GM18507 (cell line): ENCODE results near the gene ZNF579.

Experiments
- DNase-seq: peaks from one replicate; pipeline ENCODE4 v3.0.0; 2011; ENCODE audit warnings: low read depth; ENCODE audit not compliant: insufficient read length; ENCODE audit errors: extremely low spot score
- FAIRE-seq: peaks from 2 replicates; lab custom pipeline; 2011; peaks lifted over from hg19 to GRCh38; lab: Jason Lieb, UNC

Gene ZNF579

DNA sequence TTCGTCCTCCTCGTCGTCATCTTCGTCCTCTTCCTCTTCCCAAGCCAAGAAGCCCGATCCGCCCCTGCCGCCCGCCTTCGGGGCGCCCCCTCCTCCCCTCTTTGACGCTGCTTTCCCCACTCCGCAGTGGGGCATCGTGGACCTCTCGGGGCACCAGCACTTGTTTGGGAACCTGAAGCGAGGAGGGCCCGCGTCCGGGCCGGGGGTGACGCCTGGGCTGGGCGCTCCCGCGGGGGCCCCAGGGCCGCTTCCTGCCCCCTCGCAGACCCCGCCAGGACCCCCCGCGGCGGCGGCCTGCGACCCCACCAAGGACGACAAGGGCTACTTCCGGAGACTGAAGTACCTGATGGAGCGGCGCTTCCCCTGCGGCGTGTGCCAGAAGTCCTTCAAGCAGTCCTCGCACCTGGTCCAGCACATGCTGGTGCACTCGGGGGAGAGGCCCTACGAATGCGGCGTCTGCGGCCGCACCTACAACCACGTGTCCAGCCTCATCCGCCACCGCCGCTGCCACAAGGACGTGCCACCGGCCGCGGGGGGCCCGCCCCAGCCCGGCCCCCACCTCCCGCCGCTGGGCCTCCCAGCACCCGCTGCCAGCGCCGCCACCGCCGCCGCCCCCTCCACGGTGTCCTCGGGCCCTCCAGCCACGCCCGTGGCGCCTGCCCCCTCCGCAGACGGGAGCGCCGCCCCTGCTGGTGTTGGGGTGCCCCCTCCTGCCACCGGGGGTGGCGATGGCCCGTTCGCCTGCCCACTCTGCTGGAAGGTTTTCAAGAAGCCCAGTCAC, 33.5 kb upstream of the ZNF579 start:
- DNase-seq (no peak), FAIRE-seq (no peak)

DNA sequence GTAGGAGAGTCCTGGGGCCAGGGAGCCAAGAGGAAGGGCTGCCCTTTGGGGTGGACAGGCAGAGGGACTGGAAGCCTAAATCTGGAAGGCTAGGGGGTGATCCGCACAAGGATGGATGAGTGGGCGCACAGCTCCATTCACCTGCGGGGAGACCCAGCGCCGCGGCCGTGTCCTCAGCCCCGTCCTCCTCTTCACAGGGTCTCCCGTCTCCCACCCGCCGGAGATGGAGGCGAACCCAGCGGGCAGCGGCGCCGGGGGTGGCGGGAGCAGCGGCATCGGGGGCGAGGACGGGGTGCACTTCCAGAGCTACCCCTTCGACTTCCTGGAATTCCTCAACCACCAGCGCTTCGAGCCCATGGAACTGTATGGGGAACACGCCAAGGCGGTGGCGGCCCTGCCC, 32.7 kb upstream of the ZNF579 start:
- no peak for DNase-seq
- no peak for FAIRE-seq

DNA sequence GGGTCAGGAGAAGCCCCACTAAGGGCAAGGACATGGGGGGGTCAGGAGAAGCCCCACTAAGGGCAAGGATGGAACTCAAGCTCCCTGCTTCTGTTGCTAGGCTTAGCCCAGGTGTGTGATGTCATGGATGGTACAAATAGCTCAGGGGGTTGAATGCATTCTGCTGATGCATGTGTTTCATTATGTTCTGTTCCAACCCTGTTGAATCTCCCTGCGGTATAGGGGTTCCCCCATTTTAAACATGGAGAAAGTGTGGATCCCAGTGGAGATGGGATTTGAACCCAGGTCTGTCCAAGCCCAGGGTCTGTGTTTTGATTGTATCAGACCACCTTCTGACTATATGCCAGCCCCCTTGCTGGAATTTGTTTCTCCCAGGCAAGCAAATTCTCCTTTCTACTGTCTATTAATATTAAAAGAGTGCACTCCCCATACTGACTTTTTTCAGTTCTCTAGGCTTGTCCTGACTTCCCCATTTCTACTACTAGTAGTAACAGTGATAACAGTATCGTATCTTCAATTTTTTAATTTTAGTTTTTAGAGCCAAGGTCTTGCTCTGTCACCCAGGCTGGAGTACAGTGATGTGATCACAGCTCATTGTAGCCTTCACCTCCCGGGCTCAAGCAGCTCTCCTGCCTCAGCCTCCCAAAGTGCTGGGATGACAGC, 31.5 kb upstream of the ZNF579 start:
- FAIRE-seq = peak; percentile 15
- no peak for DNase-seq

DNA sequence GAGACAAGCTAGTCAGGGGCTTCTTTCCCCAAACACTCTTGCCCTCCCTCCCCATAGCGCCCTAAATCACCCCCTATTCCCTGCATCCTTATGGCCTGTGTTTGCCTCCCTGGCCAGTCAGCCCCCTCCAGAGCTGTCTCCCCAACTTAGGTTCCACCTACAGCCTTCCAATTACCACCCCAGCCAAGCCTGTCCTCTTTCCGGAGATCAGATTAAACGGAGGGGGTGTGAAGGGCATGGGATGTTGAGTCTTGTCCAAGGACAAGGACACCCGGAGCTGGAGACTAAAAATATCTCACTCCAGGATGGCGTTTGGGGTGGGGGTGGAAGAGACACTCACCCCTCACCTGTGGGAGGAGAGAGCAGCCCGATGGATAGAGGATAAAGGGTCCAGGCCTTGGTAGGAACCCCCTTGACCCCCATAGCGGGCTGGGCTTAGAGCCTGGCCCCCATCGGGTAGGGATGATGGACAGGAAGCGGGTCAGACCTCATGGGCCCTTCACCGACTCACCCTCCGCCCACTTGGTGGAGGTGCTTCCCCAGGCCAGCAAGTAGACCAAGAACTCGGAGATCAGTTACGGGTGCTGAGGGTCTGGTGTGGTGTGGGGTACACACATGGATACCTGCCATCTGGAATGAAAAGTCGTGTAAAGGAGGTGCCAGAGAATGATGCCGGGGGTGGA, 30.8 kb upstream of the ZNF579 start:
- DNase-seq (no peak), FAIRE-seq (no peak)

DNA sequence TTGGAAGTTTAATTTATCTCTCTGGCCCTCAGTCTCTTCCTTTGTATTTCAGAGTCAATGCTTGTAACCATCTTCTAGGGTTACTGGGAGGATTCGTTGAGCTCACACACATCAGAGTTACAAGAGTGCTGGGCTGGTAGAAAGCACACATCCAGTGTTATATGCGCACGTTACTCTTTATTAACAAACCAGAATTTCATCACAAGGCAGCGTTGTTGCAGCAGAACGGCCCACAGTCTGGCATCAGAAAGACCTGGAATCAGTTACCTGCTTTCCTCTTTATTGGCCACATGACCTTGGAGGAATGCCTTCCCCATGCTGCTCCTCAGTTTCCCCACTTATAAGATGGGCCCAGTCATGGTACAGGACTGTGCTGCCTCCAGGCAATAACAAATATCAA, 28.7 kb upstream of the ZNF579 start:
- FAIRE-seq (no peak), DNase-seq (no peak)

DNA sequence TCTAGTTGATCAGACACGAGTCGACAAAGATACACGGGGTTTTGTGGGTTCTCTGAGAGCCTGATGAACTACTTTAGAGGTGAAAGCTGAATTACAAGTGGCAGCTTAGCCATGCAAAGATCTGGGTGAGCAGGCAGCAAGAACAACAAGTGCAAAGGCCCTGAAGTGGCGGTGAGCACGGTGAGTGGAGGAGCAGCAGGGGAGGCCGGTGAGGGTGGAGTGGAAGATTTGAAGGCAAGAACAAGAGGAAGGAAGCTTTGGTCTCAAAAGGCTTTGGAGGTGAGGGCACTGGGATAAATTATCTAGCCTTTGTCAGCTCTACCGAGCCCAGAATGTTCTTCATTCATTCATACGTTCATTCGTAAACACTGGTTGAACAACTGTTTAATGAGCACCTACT, 26.2 kb upstream of the ZNF579 start:
- DNase-seq (no peak), FAIRE-seq (no peak)

DNA sequence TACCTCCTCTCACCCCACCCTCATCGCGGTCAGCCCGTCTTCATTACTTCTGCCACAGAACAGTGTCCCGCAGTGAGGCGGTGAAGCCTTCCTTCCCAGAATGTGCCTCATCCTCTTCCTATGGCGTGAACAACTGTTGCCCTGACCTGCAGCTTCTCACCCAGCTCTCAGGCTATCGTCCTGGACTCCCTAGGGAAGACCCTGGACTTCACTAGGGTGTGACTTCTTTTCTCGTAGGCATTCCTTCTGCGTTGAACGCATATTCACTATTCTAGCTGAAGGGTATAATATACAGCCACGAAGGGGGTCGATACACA, 25.8 kb upstream of the ZNF579 start:
- FAIRE-seq (no peak), DNase-seq (no peak)

DNA sequence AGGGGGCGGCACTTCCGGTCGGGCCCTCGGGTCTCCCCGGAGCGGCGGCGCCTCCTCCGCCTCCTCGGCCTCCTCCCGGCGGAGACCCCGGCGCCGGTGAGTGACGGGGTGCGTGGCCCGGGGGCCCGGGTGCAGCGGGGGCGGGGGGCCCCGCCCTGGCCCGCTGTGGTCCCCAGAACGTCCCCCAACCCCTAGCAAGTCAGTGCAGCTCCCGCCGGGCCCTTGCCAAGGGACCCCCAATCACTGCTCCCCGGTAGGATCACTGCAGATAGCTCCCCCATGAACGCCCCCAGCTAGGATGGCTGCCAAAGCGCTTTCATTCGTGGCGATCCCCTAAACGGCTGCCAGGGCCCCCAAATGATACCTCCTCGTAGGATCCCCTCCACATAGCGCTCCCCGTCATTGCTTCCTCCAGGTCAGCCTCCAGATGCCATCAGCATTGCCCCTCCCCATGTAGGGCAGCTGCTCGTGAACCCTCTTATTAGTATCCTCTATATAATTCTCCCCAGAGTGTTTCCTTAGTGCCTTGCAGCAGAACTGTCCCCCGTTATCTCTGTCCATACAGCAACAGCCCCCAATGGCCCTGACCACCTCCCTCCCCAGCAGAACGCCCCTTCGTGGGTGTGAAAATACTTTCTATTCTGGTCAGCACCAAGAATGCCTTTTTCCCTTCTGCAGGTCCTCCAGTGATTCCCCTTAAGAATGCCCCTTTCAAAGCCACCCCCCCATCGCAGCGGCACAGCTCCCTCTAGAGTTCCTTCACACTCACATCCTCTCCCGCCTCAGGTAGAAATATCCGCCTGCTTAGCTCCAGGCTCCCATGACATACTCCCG, 25.2 kb upstream of the ZNF579 start, which contains the start of gene ZNF865:
ZNF865 (plus strand) TSS at position 11 of the 834 bp plus-strand sequence. CDS start 7,972 bp downstream, outside the sequence.
- peak; percentile 50 for DNase-seq
- peak; percentile 87 for FAIRE-seq

DNA sequence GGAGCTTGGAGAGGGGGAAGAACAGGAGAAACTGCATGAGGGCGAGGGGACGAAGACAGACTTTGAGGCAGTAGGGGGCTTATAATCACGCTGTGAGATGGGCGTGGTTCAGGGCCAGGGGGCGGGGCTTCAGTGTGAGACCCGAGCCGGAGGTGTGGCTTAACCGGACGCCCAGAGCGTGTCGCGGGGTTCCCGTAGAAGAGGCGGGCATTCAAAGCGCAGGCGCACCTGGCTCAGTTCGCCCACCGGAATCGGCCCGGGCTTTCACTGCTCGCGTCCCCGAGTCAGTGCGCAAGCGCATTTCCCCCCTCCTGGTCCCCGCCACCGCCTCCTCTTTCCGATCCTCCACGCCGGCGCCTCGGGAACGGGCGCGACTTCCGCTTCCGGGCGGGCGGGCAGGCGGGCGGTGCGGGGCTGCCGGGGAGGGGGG, 24.6 kb upstream of the ZNF579 start:
- peak; percentile 80 for DNase-seq
- FAIRE-seq = peak; percentile 97

DNA sequence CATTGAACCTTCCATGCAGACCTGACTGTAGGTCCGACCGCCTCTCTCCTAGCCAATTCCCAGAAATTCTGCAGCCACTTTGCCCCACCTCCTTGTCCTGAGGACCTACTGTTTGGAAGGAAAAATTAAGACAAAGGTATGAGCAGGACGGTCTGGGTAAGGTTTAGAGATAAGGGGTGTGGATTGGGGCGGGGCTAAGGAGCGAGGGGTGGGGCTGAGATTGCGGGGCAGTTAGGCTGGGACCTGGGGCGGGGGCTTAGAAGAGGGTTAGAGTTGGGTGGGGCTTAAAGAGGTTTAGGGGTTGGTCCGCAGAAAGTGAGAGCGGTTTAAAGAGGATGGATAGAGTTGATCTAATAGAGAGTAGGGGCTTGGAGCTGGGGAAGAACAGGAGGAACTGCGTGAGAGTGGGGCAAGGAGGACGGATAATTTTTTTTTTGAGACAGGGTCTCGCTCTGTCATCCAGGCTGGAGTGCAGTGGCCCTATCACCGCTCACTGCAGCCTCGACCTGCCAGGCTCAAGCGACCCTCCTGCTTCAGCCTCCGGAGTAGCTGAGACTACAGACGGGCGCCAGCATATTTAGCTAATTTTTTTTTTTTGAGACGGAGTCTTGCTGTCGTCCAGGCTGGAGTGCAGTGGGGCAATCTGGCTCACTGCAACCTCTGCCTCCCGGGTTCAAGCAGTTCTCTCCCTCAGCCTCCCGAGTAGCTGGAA, 23.1 kb upstream of the ZNF579 start:
- no peak for DNase-seq
- FAIRE-seq = no peak

DNA sequence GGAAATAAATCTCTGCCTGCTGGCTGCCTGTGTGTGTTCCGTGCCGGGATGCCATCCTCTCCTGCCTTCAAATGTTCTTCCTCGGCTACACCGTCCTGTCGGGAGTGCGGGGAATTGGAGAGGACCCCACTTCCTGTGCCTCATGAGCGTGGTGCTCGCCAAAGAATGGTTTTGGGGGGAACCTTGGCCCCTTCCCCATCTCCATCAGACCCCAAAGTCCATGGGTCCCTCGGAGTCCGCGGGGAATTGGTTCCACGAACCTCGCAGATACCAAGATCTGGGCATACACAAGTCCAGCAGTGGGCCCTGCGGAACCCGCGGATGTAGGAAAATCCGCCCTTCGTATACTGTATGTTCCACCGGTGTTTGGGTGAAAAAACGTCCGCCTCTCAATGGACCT, 22.5 kb upstream of the ZNF579 start:
- DNase-seq = no peak
- FAIRE-seq = no peak

DNA sequence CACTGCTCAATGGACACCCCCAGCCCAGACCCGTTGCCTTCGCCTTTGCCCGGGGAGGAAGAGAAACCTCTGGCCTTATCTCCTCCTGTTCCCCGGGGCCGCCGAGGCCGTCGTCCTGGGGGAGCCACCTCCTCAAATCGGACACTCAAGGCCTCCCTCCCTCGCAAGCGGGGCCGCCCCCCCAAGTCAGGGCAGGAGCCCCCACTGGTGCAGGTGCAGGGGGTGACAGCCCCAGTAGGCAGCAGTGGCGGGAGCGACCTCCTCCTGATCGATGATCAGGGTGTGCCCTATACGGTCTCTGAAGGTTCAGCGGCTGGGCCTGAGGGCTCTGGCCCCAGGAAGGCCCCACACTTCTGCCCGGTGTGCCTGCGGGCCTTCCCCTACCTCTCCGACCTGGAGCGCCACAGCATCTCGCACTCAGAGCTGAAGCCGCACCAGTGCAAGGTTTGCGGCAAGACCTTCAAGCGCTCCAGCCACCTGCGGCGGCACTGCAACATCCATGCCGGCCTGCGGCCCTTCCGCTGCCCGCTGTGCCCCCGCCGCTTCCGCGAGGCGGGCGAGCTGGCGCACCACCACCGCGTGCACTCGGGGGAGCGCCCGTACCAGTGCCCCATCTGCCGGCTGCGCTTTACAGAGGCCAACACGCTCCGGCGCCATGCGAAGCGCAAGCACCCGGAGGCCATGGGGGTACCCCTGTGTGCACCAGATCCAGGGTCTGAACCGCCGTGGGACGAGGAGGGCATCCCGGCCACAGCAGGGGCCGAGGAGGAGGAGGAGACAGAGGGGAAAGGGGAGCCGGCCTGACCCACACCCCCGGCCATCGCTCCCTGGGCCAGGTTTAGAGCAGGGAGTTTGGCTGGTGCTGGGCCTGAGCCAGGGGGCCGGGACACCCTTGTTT, 21.7 kb upstream of the ZNF579 start:
- FAIRE-seq (no peak), DNase-seq (no peak)

DNA sequence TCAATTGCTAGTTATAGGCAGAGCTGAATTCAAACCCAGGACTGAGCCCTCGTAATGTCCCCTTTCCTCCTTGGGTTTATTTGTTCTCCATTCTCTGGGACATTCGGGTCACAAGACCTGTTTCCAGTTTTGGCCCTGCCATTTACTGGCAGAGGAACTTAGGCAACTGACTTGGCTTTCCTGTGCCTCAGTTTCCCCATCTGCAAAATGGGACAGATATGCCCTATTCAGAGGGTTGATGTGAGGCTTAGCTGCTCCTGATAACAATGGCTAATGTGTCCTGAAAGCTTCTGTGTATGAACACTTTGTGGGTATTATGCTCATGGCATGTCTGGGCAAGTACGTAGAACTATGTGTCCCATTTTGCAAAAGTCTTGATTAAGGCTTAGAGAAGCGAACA, 20.4 kb upstream of the ZNF579 start:
- FAIRE-seq (no peak), DNase-seq (no peak)

DNA sequence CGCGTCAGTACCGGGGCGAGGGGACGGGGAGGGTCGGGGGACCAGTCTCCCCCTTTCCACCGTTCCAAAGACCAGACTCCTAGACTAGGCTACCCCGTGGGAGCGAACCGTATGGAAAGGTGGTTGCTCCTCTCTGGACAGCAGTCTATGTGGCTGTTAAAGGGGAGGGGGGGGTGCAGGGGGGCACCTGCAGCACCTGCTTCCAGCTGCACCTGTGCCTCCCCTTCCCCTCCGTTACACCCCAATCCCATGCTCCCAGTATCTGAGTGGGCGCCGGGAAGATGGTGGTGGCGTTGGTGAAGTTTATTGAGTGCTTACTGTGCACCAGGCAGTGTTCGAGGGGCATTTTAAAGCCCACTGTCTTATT, 20.0 kb upstream of the ZNF579 start:
- FAIRE-seq = no peak
- no peak for DNase-seq

DNA sequence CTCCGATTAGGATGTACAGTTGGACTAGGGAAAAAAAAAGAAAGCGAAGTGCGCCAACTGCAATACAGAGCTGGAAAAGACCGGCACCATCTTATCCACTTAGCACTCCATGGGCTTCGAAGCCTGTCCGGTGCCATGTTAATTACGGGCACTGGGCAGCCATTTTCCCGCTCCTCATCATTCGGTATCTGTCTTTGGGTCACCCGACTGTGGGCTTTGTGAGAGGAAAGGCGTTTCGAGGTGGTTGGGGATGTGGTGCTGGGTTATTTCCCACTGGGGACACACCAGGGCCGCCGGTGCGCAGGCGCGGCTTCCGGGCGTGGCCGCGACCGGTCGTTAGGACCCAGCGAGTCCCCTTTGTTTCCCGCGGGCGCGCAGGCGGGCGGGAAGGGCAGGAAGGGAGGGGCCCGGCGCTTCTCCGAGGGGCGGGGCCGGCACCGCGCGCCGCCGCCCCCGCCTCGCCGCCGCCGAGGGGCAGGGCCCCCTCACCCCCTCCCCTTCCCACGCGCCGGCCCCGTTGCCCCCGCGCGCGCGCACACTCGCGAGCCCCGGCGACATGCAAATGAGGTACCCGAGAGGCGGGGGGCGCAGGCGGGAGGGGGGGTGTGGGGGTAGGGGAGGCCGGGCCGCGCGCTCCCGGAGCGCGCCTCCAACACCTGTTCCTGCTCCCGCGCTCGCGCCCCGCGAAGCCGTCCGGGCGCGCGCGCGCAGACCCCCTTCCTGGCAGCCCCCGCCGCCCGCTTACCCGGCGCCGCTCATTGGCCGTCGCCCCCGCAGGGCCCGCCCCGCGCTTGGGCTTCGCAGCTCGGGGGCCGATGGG, 19.4 kb upstream of the ZNF579 start, which contains the start of gene ZNF524:
ZNF524 (plus strand) TSS at position 447 of the 820 bp plus-strand sequence. CDS start 1,825 bp downstream, outside the sequence.
- FAIRE-seq = peak; percentile 21
- peak; percentile 64 for DNase-seq

DNA sequence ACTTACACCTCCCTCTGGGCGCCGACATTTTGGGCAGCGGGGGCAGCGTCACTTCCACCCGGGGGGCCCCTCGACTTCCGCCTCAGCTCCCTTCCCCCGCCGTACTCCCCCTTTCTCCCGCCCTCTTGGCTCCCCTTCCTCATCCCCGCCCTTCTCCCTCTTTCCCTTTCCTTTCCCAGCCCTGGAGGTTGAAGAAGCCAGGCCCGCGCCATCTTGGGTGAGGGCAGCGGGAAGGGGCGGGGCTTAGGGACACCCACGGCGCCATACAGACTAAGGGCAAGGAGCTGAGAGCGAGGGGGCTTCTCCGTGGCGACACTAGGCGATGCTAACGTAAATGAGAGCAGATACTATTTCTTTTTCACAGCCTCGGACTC, 18.8 kb upstream of the ZNF579 start, which contains the start of gene FIZ1:
FIZ1 (minus strand) TSS at position 50 of the 374 bp plus-strand sequence. CDS start 1,652 bp downstream, outside the sequence.
- no peak for FAIRE-seq
- DNase-seq = peak; percentile 55

DNA sequence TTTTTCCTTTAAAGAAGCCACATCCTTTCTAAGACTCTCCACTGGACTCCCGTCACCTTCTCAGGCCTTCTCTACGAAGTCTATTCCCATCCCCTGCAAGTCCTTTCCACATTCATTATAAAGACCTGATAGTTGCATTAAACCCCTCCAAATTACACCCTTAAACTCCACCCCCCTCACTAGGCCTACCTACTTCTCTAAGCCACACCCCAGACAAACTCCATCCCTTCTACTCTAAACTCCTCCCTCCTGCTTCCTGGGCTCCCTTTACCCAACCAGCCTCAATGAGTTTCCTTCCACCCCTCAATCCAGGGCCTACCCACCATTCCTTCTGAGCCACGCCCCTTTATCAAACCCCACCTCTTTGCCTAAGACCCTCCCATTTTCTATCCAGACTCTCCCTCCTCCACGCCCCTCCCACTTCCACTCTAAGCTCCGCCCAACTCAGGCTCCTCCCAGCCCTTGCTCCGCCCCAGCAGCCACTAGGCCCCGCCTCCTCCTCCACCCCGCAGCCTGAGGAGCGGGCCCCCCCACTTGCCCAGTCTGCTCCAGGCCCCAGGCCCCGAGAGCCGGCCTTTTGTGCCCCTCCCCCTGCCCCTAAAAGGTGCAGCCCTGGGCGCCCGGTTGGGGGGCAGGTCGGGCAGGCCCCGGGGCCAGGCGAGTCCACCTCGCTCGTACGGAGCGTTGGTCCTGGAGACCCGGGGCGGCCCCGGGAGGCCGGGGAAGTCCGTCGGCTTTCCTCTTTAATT, 18.2 kb upstream of the ZNF579 start:
- DNase-seq (peak; percentile 65), FAIRE-seq (peak; percentile 96)
